Measurements from ENCODE around the gene ADGRF5.
"Not testable (repeated sequence)": the region's sequence is repeated elsewhere in the genome, so short reads cannot be mapped to it uniquely, and the experiment has no call there.

Gene ADGRF5

GRCh38 chr6:46842252-46842846, 79.4 kb downstream of the ADGRF5 start:
- H3K9me3 ChIP-seq (ENCODE audit: control insufficient read depth, low read length); H3K4me1 ChIP-seq (ENCODE audit: control insufficient read depth, insufficient read depth, low read length, poor library complexity, severe bottlenecking); DNase-seq; H3K27me3 ChIP-seq (replicated peaks; ENCODE audit: control insufficient read depth, insufficient read depth, low read length, poor library complexity, severe bottlenecking); H3K36me3 ChIP-seq (ENCODE audit: control insufficient read depth, insufficient read depth, low read length); H3K27ac ChIP-seq (ENCODE audit: insufficient read depth, low read length, poor library complexity, severe bottlenecking); H3K4me3 ChIP-seq (ENCODE audit: insufficient read depth, low read depth, low read length, poor library complexity, severe bottlenecking): not testable (repeated sequence)

- no peaks in the 10 kb centered on the region for H3K36me3 ChIP-seq (ENCODE audit: control insufficient read depth, insufficient read depth, low read length)
- no peak for DNase-seq
- H3K27me3 ChIP-seq (replicated peaks; ENCODE audit: control insufficient read depth, insufficient read depth, low read length, poor library complexity, severe bottlenecking): no peaks in the 10 kb centered on the region
- H3K4me1 ChIP-seq (ENCODE audit: control insufficient read depth, insufficient read depth, low read length, poor library complexity, severe bottlenecking): no peaks in the 10 kb centered on the region
- H3K4me3 ChIP-seq (ENCODE audit: insufficient read depth, low read depth, low read length, poor library complexity, severe bottlenecking): no peak overlapping the region
- H3K9me3 ChIP-seq (ENCODE audit: control insufficient read depth, low read length): no peaks in the 10 kb centered on the region
- H3K27ac ChIP-seq (ENCODE audit: insufficient read depth, low read length, poor library complexity, severe bottlenecking): no peak overlapping the region
Observed at GRCh38 chr6:46838033-46838432, 83.7 kb downstream of the ADGRF5 start.

- H3K27me3 ChIP-seq (replicated peaks; ENCODE audit: control insufficient read depth, insufficient read depth, low read length, poor library complexity, severe bottlenecking); H3K27ac ChIP-seq (ENCODE audit: insufficient read depth, low read length, poor library complexity, severe bottlenecking); H3K36me3 ChIP-seq (ENCODE audit: control insufficient read depth, insufficient read depth, low read length); H3K4me3 ChIP-seq (ENCODE audit: insufficient read depth, low read depth, low read length, poor library complexity, severe bottlenecking); H3K4me1 ChIP-seq (ENCODE audit: control insufficient read depth, insufficient read depth, low read length, poor library complexity, severe bottlenecking); H3K9me3 ChIP-seq (ENCODE audit: control insufficient read depth, low read length); DNase-seq: not testable (repeated sequence)
Observed at GRCh38 chr6:46834991-46835390, 86.7 kb downstream of the ADGRF5 start.

- not testable (repeated sequence) for H3K36me3 ChIP-seq (ENCODE audit: control insufficient read depth, insufficient read depth, low read length)
Observed at GRCh38 chr6:46834257-46834916, 87.4 kb downstream of the ADGRF5 start.

GRCh38 chr6:46832816-46833215, 88.9 kb downstream of the ADGRF5 start:
- Histone ChIP-seq H3K27me3 (replicated peaks; ENCODE audit: control insufficient read depth, insufficient read depth, low read length, poor library complexity, severe bottlenecking) (no peaks in the 10 kb centered on the region), H3K4me1 (ENCODE audit: control insufficient read depth, insufficient read depth, low read length, poor library complexity, severe bottlenecking) (no peaks in the 10 kb centered on the region), H3K36me3 (ENCODE audit: control insufficient read depth, insufficient read depth, low read length) (no peaks in the 10 kb centered on the region), H3K27ac (ENCODE audit: insufficient read depth, low read length, poor library complexity, severe bottlenecking) (no peak overlapping the region), H3K9me3 (ENCODE audit: control insufficient read depth, low read length) (no peaks in the 10 kb centered on the region), H3K4me3 (ENCODE audit: insufficient read depth, low read depth, low read length, poor library complexity, severe bottlenecking) (no peak overlapping the region)
- DNase-seq: no peak

More at GRCh38 chr6:46834257-46834916, 87.4 kb downstream of the ADGRF5 start:
- H3K9me3 ChIP-seq (ENCODE audit: control insufficient read depth, low read length); H3K4me1 ChIP-seq (ENCODE audit: control insufficient read depth, insufficient read depth, low read length, poor library complexity, severe bottlenecking); DNase-seq; H3K27ac ChIP-seq (ENCODE audit: insufficient read depth, low read length, poor library complexity, severe bottlenecking); H3K27me3 ChIP-seq (replicated peaks; ENCODE audit: control insufficient read depth, insufficient read depth, low read length, poor library complexity, severe bottlenecking); H3K4me3 ChIP-seq (ENCODE audit: insufficient read depth, low read depth, low read length, poor library complexity, severe bottlenecking): not testable (repeated sequence)

- no peaks in the 10 kb centered on the region for H3K4me1 ChIP-seq (ENCODE audit: control insufficient read depth, insufficient read depth, low read length, poor library complexity, severe bottlenecking)
- H3K27ac ChIP-seq (ENCODE audit: insufficient read depth, low read length, poor library complexity, severe bottlenecking): no peak overlapping the region
- H3K4me3 ChIP-seq (ENCODE audit: insufficient read depth, low read depth, low read length, poor library complexity, severe bottlenecking): no peak overlapping the region
- no peak for DNase-seq
- H3K36me3 ChIP-seq (ENCODE audit: control insufficient read depth, insufficient read depth, low read length): no peaks in the 10 kb centered on the region
- no peaks in the 10 kb centered on the region for H3K27me3 ChIP-seq (replicated peaks; ENCODE audit: control insufficient read depth, insufficient read depth, low read length, poor library complexity, severe bottlenecking)
- H3K9me3 ChIP-seq (ENCODE audit: control insufficient read depth, low read length): no peaks in the 10 kb centered on the region
Observed at GRCh38 chr6:46828939-46829338, 92.8 kb downstream of the ADGRF5 start.

- Histone ChIP-seq H3K4me1 (ENCODE audit: control insufficient read depth, insufficient read depth, low read length, poor library complexity, severe bottlenecking) (no peaks in the 10 kb centered on the region), H3K36me3 (ENCODE audit: control insufficient read depth, insufficient read depth, low read length) (no peaks in the 10 kb centered on the region)
Observed at GRCh38 chr6:46821458-46821881, 100.3 kb downstream of the ADGRF5 start.

GRCh38 chr6:46819561-46819960, 102.2 kb downstream of the ADGRF5 start:
- Histone ChIP-seq H3K4me1 (ENCODE audit: control insufficient read depth, insufficient read depth, low read length, poor library complexity, severe bottlenecking) (no peaks in the 10 kb centered on the region), H3K4me3 (ENCODE audit: insufficient read depth, low read depth, low read length, poor library complexity, severe bottlenecking) (no peak overlapping the region), H3K36me3 (ENCODE audit: control insufficient read depth, insufficient read depth, low read length) (no peaks in the 10 kb centered on the region), H3K27ac (ENCODE audit: insufficient read depth, low read length, poor library complexity, severe bottlenecking) (no peak overlapping the region), H3K9me3 (ENCODE audit: control insufficient read depth, low read length) (no peaks in the 10 kb centered on the region), H3K27me3 (replicated peaks; ENCODE audit: control insufficient read depth, insufficient read depth, low read length, poor library complexity, severe bottlenecking) (no peaks in the 10 kb centered on the region)
- no peak for DNase-seq

More at GRCh38 chr6:46821458-46821881, 100.3 kb downstream of the ADGRF5 start:
- H3K27ac ChIP-seq (ENCODE audit: insufficient read depth, low read length, poor library complexity, severe bottlenecking): no peak overlapping the region
- H3K4me3 ChIP-seq (ENCODE audit: insufficient read depth, low read depth, low read length, poor library complexity, severe bottlenecking): no peak overlapping the region
- H3K9me3 ChIP-seq (ENCODE audit: control insufficient read depth, low read length): no peaks in the 10 kb centered on the region
- no peaks in the 10 kb centered on the region for H3K27me3 ChIP-seq (replicated peaks; ENCODE audit: control insufficient read depth, insufficient read depth, low read length, poor library complexity, severe bottlenecking)
- no peak for DNase-seq

GRCh38 chr6:46816626-46817025, 105.1 kb downstream of the ADGRF5 start:
- no peaks in the 10 kb centered on the region for H3K36me3 ChIP-seq (ENCODE audit: control insufficient read depth, insufficient read depth, low read length)
- no peaks in the 10 kb centered on the region for H3K9me3 ChIP-seq (ENCODE audit: control insufficient read depth, low read length)
- no peaks in the 10 kb centered on the region for H3K27me3 ChIP-seq (replicated peaks; ENCODE audit: control insufficient read depth, insufficient read depth, low read length, poor library complexity, severe bottlenecking)
- H3K27ac ChIP-seq (ENCODE audit: insufficient read depth, low read length, poor library complexity, severe bottlenecking): no peak overlapping the region
- no peak for DNase-seq
- H3K4me1 ChIP-seq (ENCODE audit: control insufficient read depth, insufficient read depth, low read length, poor library complexity, severe bottlenecking): no peaks in the 10 kb centered on the region
- no peak overlapping the region for H3K4me3 ChIP-seq (ENCODE audit: insufficient read depth, low read depth, low read length, poor library complexity, severe bottlenecking)

- H3K4me3 ChIP-seq (ENCODE audit: insufficient read depth, low read depth, low read length, poor library complexity, severe bottlenecking): no peak overlapping the region
- DNase-seq: no peak
- H3K36me3 ChIP-seq (ENCODE audit: control insufficient read depth, insufficient read depth, low read length): no peaks in the 10 kb centered on the region
- H3K9me3 ChIP-seq (ENCODE audit: control insufficient read depth, low read length): no peaks in the 10 kb centered on the region
- H3K4me1 ChIP-seq (ENCODE audit: control insufficient read depth, insufficient read depth, low read length, poor library complexity, severe bottlenecking): no peaks in the 10 kb centered on the region
- H3K27me3 ChIP-seq (replicated peaks; ENCODE audit: control insufficient read depth, insufficient read depth, low read length, poor library complexity, severe bottlenecking): no peaks in the 10 kb centered on the region
- H3K27ac ChIP-seq (ENCODE audit: insufficient read depth, low read length, poor library complexity, severe bottlenecking): no peak overlapping the region
Observed at GRCh38 chr6:46815130-46815529, 106.6 kb downstream of the ADGRF5 start.
